Astrocyte of the hippocampus (primary cell): ENCODE results near the gene TNFSF11.
"Not testable (repeated sequence)": the region's sequence is repeated elsewhere in the genome, so short reads cannot be mapped to it uniquely, and the experiment has no call there.

ENCODE experiments used
- DNase-seq: peaks from one replicate; pipeline ENCODE4 v3.0.0; 2011; ENCODE audit warnings: low read depth, low spot score

The TNFSF11 gene

GRCh38 chr13:42574011-42574410 is at the start of gene TNFSF11:
TSS of gene TNFSF11 (plus strand) at chr13:42574152. CDS start at chr13:42574304, 152 bp downstream.
- peak; percentile 22 for DNase-seq

- no peak for DNase-seq
Measured at GRCh38 chr13:42524487-42525034, 49.4 kb upstream of the TNFSF11 start.

- peak; percentile 31 for DNase-seq
Measured at GRCh38 chr13:42525035-42525504, 48.9 kb upstream of the TNFSF11 start.

- no peak for DNase-seq
Measured at GRCh38 chr13:42526276-42526675, 47.7 kb upstream of the TNFSF11 start.

- DNase-seq: no peak
Measured at GRCh38 chr13:42526804-42527203, 47.1 kb upstream of the TNFSF11 start.

GRCh38 chr13:42532561-42533335 is 41.2 kb upstream of the TNFSF11 start:
- DNase-seq: no peak

- no peak for DNase-seq
Measured at GRCh38 chr13:42533336-42533591, 40.7 kb upstream of the TNFSF11 start.

GRCh38 chr13:42534785-42535184 is 39.2 kb upstream of the TNFSF11 start:
- DNase-seq: no peak

GRCh38 chr13:42538996-42539395 is 35.0 kb upstream of the TNFSF11 start:
- DNase-seq: no peak

GRCh38 chr13:42539670-42540069 is 34.3 kb upstream of the TNFSF11 start:
- DNase-seq: no peak

GRCh38 chr13:42543215-42543797 is 30.6 kb upstream of the TNFSF11 start:
- DNase-seq: no peak

- DNase-seq: no peak
Measured at GRCh38 chr13:42544246-42544926, 29.6 kb upstream of the TNFSF11 start.

- no peak for DNase-seq
Measured at GRCh38 chr13:42545842-42546241, 28.1 kb upstream of the TNFSF11 start.

GRCh38 chr13:42547612-42548011 is 26.3 kb upstream of the TNFSF11 start:
- no peak for DNase-seq

- peak; percentile 22 for DNase-seq
Measured at GRCh38 chr13:42548731-42549551, 25.0 kb upstream of the TNFSF11 start.

GRCh38 chr13:42549552-42549936 is 24.4 kb upstream of the TNFSF11 start:
- no peak for DNase-seq

GRCh38 chr13:42551611-42552010 is 22.3 kb upstream of the TNFSF11 start:
- no peak for DNase-seq

- peak; percentile 54 for DNase-seq
Measured at GRCh38 chr13:42553098-42554046, 20.6 kb upstream of the TNFSF11 start.

- DNase-seq: no peak
Measured at GRCh38 chr13:42559057-42559456, 14.9 kb upstream of the TNFSF11 start.

- DNase-seq: not testable (repeated sequence)
Measured at GRCh38 chr13:42559573-42560218, 14.3 kb upstream of the TNFSF11 start.
